B cell (primary cell): ENCODE data around the gene PDGFC. TPM values are rescaled to one million over a fixed set of nuclear protein-coding genes. Genes with fewer than 3 reads are reported as not detected.
A peak's percentile ranks its signal among the peaks of the same experiment; 100 is the strongest.

Experiments used
- ATAC-seq: fragments of 200-7000 bp; cut with Tn5 transposase; one replicate; pipeline ENCODE4 v1.10.0; 2021; ENCODE audit warnings: low read depth, mild to moderate bottlenecking, moderate number of reproducible peaks, moderate library complexity
- CTCF ChIA-PET: fragments of 350-600 bp; sonication (Branson Sonifier 250); formaldehyde crosslinking; loops from one replicate; lab custom pipeline; 2021; ENCODE audit warnings: antibody characterized with exemption, inconsistent platforms; lab: Charles Lee
- POLR2A ChIA-PET: fragments of 350-600 bp; sonication (Branson Sonifier 250); formaldehyde crosslinking; loops from one replicate; lab custom pipeline; 2021; ENCODE audit warnings: antibody characterized with exemption; lab: Charles Lee
- DNase-seq: peaks from one replicate; pipeline ENCODE4 v3.0.0; 2013
- H2AFZ ChIP-seq: 2 replicates; pipeline ENCODE4 v1.6.1; 2012; ENCODE audit warnings: mild to moderate bottlenecking, low read depth, low read length; ENCODE audit not compliant: insufficient read depth, poor library complexity, severe bottlenecking
- H3K27ac ChIP-seq, 2 donors: 1 replicate in 1 of 2; 2 replicates in 1 of 2; pipeline ENCODE4 v1.5.1; 2012 to 2013; ENCODE audit warnings: low read length in 2 of 2, mild to moderate bottlenecking in 2 of 2, moderate library complexity in 1 of 2
- H3K27me3 ChIP-seq, 4 experiments: fragments of 200-600 bp in 1 of 4; sonication (generic) in 1 of 4; replicated peaks in 1 of 4; 1 replicate in 2 of 4; 2 replicates in 2 of 4; pipeline versions ENCODE4 v1.6.1 to v1.7.0; 2013 to 2016; ENCODE audit warnings: low read length in 3 of 4, mild to moderate bottlenecking in 2 of 4, mixed read lengths in 1 of 4, moderate library complexity in 1 of 4; ENCODE audit not compliant: insufficient read depth in 4 of 4, control insufficient read depth in 3 of 4; ENCODE audit errors: control extremely low read depth in 1 of 4
- H3K36me3 ChIP-seq, 2 experiments: replicated peaks in 1 of 2; 1 replicate in 1 of 2; 2 replicates in 1 of 2; pipeline versions ENCODE4 v1.6.1 to v1.7.1; 2013; ENCODE audit warnings: low read length in 1 of 2; ENCODE audit not compliant: insufficient read depth in 2 of 2, control insufficient read depth in 1 of 2; ENCODE audit errors: control extremely low read depth in 1 of 2, extremely low read depth in 1 of 2
- H3K4me1 ChIP-seq, 2 donors: fragments of 200-600 bp in 1 of 2; sonication (generic) in 1 of 2; 1 replicate in 1 of 2; 2 replicates in 1 of 2; pipeline versions ENCODE4 v1.5.1 to v1.6.1; 2013 to 2017; ENCODE audit warnings: low read length in 2 of 2; ENCODE audit not compliant: control insufficient read depth in 2 of 2, insufficient read depth in 2 of 2
- H3K4me2 ChIP-seq: replicated peaks from 2 replicates; pipeline ENCODE3; 2012; ENCODE audit warnings: mild to moderate bottlenecking, low read depth, low read length; ENCODE audit not compliant: poor library complexity, severe bottlenecking
- H3K4me3 ChIP-seq, 5 experiments: fragments of 200-600 bp in 1 of 5; sonication (generic) in 1 of 5; 1 replicate in 3 of 5; 2 replicates in 2 of 5; pipeline versions ENCODE4 v1.5.1 to v1.7.0; 2011 to 2016; ENCODE audit warnings: low read length in 4 of 5, mild to moderate bottlenecking in 4 of 5, low read depth in 2 of 5, control low read depth in 1 of 5, moderate library complexity in 1 of 5; ENCODE audit not compliant: insufficient read depth in 1 of 5; ENCODE audit errors: control extremely low read depth in 1 of 5, extremely low read depth in 1 of 5
- H3K79me2 ChIP-seq: fragments of 200-600 bp; sonication (generic); one replicate; pipeline ENCODE4 v1.6.0; 2016; ENCODE audit warnings: low read length; ENCODE audit not compliant: control insufficient read depth, insufficient read depth
- H3K9ac ChIP-seq: fragments of 200-600 bp; sonication (generic); 2 replicates; pipeline ENCODE4 v1.6.1; 2017; ENCODE audit warnings: mild to moderate bottlenecking, low read length, moderate library complexity
- H3K9me3 ChIP-seq, 3 donors: one replicate each; pipeline versions ENCODE4 v1.6.1 to v1.7.1; 2013; ENCODE audit warnings: low read length in 2 of 3; ENCODE audit not compliant: control insufficient read depth in 2 of 3, insufficient read depth in 1 of 3; ENCODE audit errors: control extremely low read depth in 1 of 3
- H4K20me1 ChIP-seq: 2 replicates; pipeline ENCODE4 v1.6.0; 2012; ENCODE audit warnings: mild to moderate bottlenecking, low read length; ENCODE audit not compliant: insufficient read depth, control insufficient read depth, poor library complexity, severe bottlenecking
- H3K27ac Mint-ChIP-seq: one replicate; pipeline ENCODE4 v1.8.0; 2021; ENCODE audit warnings: mixed read lengths
- H3K27me3 Mint-ChIP-seq: one replicate; pipeline ENCODE4 v1.8.0; 2021; ENCODE audit warnings: mixed read lengths
- H3K4me1 Mint-ChIP-seq: one replicate; pipeline ENCODE4 v1.8.0; 2021; ENCODE audit warnings: mixed read lengths
- H3K4me3 Mint-ChIP-seq: one replicate; pipeline ENCODE4 v1.8.0; 2021; ENCODE audit warnings: mixed read lengths
- H3K9me3 Mint-ChIP-seq: one replicate; pipeline ENCODE4 v1.8.0; 2022; ENCODE audit warnings: mixed read lengths; ENCODE audit not compliant: insufficient read depth
- EZH2 ChIP-seq: IDR thresholded peaks from 2 replicates; pipeline ENCODE4 v1.6.1; 2012; ENCODE audit warnings: borderline replicate concordance, low read depth, mild to moderate bottlenecking, moderate library complexity, low read length; ENCODE audit not compliant: insufficient read depth, poor library complexity, severe bottlenecking
- WGBS: methylation state at CpG from one replicate; pipeline ENCODE4 v1.1.5; 2013; ENCODE audit warnings: missing lambda C conversion rate; ENCODE audit not compliant: insufficient coverage; 5-methylcytosine and 5-hydroxymethylcytosine counted together
- intact Hi-C: fragments of 100-400 bp; cut with micrococcal nuclease; formaldehyde crosslinking; loops from one replicate; pipeline ENCODE4 v1.10.0; 2022
- polyA plus RNA-seq: library from polyadenylated mRNA; depleted of rRNA; stranded (reverse); fragments of >200 nt; gene quantifications from 2 replicates; pipeline ENCODE4 v1.2.3, GENCODE V29; 2012
- total RNA-seq, 2 donors: library from RNA; stranded (reverse); fragments of 120-200 nt in 1 of 2; gene quantifications; 1 replicate in 1 of 2; 2 replicates in 1 of 2; pipeline versions ENCODE4 v1.2.3 to v1.2.4, GENCODE V29; 2013 to 2022
- TF ChIP-seq, protein P1 (sequence below): fragments of 200-600 bp; IDR thresholded peaks from one replicate; pipeline ENCODE4 v1.8.0; 2022; ENCODE audit warnings: antibody characterized with exemption, mild to moderate bottlenecking

Gene PDGFC
- total and polyA plus RNA-seq, 2 donors (not counting 1 experiment from before 2014, with no cell fraction given), result 0.10 TPM; not detected in 1

- H4K20me1 ChIP-seq, result no peaks in the 10 kb centered on the region
- H3K9me3 ChIP-seq, result peaks cover 0 to 5% (median 0%) of the 10 kb centered on the region in 3 donors
- H3K4me3 Mint-ChIP-seq, result peak overlapping the region; percentile 69
- H3K36me3 ChIP-seq, result no peaks in the 10 kb centered on the region
- DNase-seq, result no peak
- H2AFZ ChIP-seq, result peak overlapping the region; percentile 36
- intact Hi-C loops, result no loop called here
- TF ChIP-seq EZH2, result no peak
- TF ChIP-seq, protein P1, sequence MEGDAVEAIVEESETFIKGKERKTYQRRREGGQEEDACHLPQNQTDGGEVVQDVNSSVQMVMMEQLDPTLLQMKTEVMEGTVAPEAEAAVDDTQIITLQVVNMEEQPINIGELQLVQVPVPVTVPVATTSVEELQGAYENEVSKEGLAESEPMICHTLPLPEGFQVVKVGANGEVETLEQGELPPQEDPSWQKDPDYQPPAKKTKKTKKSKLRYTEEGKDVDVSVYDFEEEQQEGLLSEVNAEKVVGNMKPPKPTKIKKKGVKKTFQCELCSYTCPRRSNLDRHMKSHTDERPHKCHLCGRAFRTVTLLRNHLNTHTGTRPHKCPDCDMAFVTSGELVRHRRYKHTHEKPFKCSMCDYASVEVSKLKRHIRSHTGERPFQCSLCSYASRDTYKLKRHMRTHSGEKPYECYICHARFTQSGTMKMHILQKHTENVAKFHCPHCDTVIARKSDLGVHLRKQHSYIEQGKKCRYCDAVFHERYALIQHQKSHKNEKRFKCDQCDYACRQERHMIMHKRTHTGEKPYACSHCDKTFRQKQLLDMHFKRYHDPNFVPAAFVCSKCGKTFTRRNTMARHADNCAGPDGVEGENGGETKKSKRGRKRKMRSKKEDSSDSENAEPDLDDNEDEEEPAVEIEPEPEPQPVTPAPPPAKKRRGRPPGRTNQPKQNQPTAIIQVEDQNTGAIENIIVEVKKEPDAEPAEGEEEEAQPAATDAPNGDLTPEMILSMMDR, result no peak
- CTCF ChIA-PET, result no interaction called here
- POLR2A ChIA-PET, result no interaction called here
- H3K27me3 Mint-ChIP-seq, result peaks cover 44% of the 10 kb centered on the region
- H3K4me2 ChIP-seq, result peak overlapping the region; percentile 67
- H3K79me2 ChIP-seq, result no peaks in the 10 kb centered on the region
- peaks cover 16% of the 10 kb centered on the region for H3K4me1 Mint-ChIP-seq
- 9% methylated on average over 40 of the region's 51 CpGs for WGBS
- H3K4me3 ChIP-seq, result peak overlapping the region in 3 of 5 experiments; percentile 10 to 40 (median 32)
- H3K9me3 Mint-ChIP-seq, result peaks cover 7% of the 10 kb centered on the region
- no peak overlapping the region for H3K27ac Mint-ChIP-seq
- ATAC-seq, result no peak
- peaks cover 9 to 11% of the 10 kb centered on the region in 2 donors for H3K4me1 ChIP-seq
- peaks cover 0 to 26% (median 14%) of the 10 kb centered on the region in 4 experiments for H3K27me3 ChIP-seq
- peak overlapping the region; percentile 14 for H3K9ac ChIP-seq
- no peak overlapping the region for H3K27ac ChIP-seq
These were observed 379 bp downstream of the PDGFC start for GRCh38 chr4:156971165-156971675.

DNA sequence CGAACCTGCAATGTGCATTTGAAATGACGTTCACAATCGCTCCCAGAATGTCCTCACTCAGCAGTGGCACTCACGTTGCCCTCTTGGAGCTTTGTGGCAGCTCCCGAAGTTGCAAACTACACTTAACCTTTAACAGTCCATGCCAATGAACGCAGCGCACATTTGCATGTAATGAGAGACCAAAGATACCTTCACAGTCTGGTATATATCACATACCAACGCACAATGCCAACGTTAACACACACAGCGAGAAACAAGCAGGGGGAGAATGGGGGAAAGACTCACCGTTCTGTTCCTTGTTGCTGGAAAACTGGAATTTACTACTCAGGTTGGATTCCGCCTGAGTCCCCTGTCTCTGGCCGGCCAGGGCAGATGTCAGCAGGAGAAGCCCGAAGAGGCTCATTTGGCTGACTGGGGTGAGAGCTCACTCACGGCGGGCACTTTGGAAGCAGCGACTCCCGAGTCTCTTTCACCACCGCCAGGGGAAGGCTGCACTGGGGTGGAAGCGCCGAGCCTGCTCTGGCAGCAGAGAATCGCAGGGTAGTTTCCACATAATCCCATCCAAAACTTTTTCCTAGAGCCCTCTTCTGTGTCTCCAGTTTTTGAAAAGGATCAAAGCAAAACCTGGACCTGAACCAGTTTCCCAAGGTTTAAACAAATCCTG, 966 bp downstream of the PDGFC start:
- Histone ChIP-seq H2AFZ (no peak overlapping the region), H4K20me1 (no peaks in the 10 kb centered on the region), H3K9me3 (peaks cover 0 to 5% (median 0%) of the 10 kb centered on the region in 3 donors), H3K27me3 (peaks cover 0 to 26% (median 14%) of the 10 kb centered on the region in 4 experiments), H3K79me2 (no peaks in the 10 kb centered on the region), H3K4me1 (peaks cover 9 to 11% of the 10 kb centered on the region in 2 donors), H3K9ac (no peak overlapping the region), H3K27ac (no peak overlapping the region), H3K4me2 (peak overlapping the region; percentile 67), H3K4me3 (no peak overlapping the region), H3K36me3 (no peaks in the 10 kb centered on the region)
- Mint-ChIP-seq H3K9me3 (peaks cover 7% of the 10 kb centered on the region), H3K27me3 (peaks cover 44% of the 10 kb centered on the region), H3K4me3 (peak overlapping the region; percentile 69), H3K27ac (no peak overlapping the region), H3K4me1 (peaks cover 16% of the 10 kb centered on the region)
- WGBS, result 4% methylated on average over 18 of the region's 22 CpGs
- no peak for TF ChIP-seq EZH2
- TF ChIP-seq, protein P1, result no peak
- ChIA-PET CTCF (no interaction called here), POLR2A (no interaction called here)
- DNase-seq (no peak), ATAC-seq (no peak)
- intact Hi-C loops, result no loop called here
